H1 (cell line): ENCODE measurements around the gene LPP. TPM values are rescaled to one million over a fixed set of nuclear protein-coding genes. Genes with fewer than 3 reads are reported as not detected.

ENCODE experiments used
- CTCF ChIA-PET: fragments of 300-600 bp; sonication (Branson Sonifier 250); formaldehyde crosslinking; loops from one replicate; lab custom pipeline; 2021; ENCODE audit not compliant: partially characterized antibody; lab: Charles Lee
- POLR2A ChIA-PET: fragments of 300-600 bp; sonication (Branson Sonifier 250); formaldehyde crosslinking; loops from one replicate; lab custom pipeline; 2021; ENCODE audit warnings: inconsistent platforms; ENCODE audit not compliant: partially characterized antibody; lab: Charles Lee
- DNase-seq, 2 experiments: peaks; one replicate each; pipeline versions ENCODE4 v3.0.0 to v3.0.0-alpha.2; 2010 to 2022; ENCODE audit warnings: low spot score in 2 of 2, low read depth in 1 of 2, mixed read lengths in 1 of 2
- FAIRE-seq: peaks from 2 replicates; lab custom pipeline; 2011; peaks lifted over from hg19 to GRCh38; lab: Jason Lieb, UNC
- H2AFZ ChIP-seq: 2 replicates; pipeline ENCODE4 v1.8.1; 2012; ENCODE audit warnings: low read length, inconsistent platforms
- H2AK5ac ChIP-seq: 2 replicates; pipeline ENCODE4 v1.6.1; 2013; ENCODE audit warnings: low read depth, low read length
- H2BK120ac ChIP-seq: replicated peaks from 2 replicates; pipeline ENCODE3; 2013; ENCODE audit warnings: low read depth, low read length, inconsistent platforms
- H2BK12ac ChIP-seq: 2 replicates; pipeline ENCODE4 v1.6.1; 2013; ENCODE audit warnings: low read depth, low read length
- H2BK15ac ChIP-seq: 2 replicates; pipeline ENCODE4 v1.6.1; 2013; ENCODE audit warnings: low read length
- H2BK20ac ChIP-seq: 2 replicates; pipeline ENCODE4 v1.6.1; 2013; ENCODE audit warnings: low read length
- H2BK5ac ChIP-seq: 2 replicates; pipeline ENCODE4 v1.6.1; 2013; ENCODE audit warnings: low read depth, low read length
- H3K14ac ChIP-seq: 2 replicates; pipeline ENCODE4 v1.6.1; 2013; ENCODE audit warnings: inconsistent platforms; ENCODE audit not compliant: insufficient read length
- H3K18ac ChIP-seq: 2 replicates; pipeline ENCODE4 v1.6.1; 2013; ENCODE audit warnings: low read length; ENCODE audit errors: extremely low read depth
- H3K23ac ChIP-seq: 2 replicates; pipeline ENCODE4 v1.6.1; 2013; ENCODE audit warnings: inconsistent platforms; ENCODE audit not compliant: insufficient read length
- H3K23me2 ChIP-seq: 2 replicates; pipeline ENCODE4 v1.6.1; 2013; ENCODE audit warnings: low read depth, low read length
- H3K27ac ChIP-seq: 2 replicates; pipeline ENCODE4 v1.6.1; 2011; ENCODE audit warnings: low read depth, low read length, inconsistent platforms
- H3K27me3 ChIP-seq, 4 experiments: replicated peaks in 1 of 4; 1 replicate in 1 of 4; 2 replicates in 3 of 4; pipeline versions ENCODE4 v1.6.1 to v1.8.1; 2011 to 2013; ENCODE audit warnings: low read length in 3 of 4, mild to moderate bottlenecking in 3 of 4, inconsistent platforms in 2 of 4, mixed read lengths in 2 of 4, moderate library complexity in 1 of 4; ENCODE audit not compliant: control insufficient read depth in 3 of 4, insufficient read depth in 3 of 4; ENCODE audit errors: extremely low read depth in 1 of 4
- H3K36me3 ChIP-seq, 4 experiments: 2 replicates each; pipeline versions ENCODE4 v1.6.1 to v1.8.1; 2011 to 2013; ENCODE audit warnings: mild to moderate bottlenecking in 4 of 4, low read length in 3 of 4, moderate library complexity in 2 of 4, control low read depth in 1 of 4, inconsistent platforms in 1 of 4; ENCODE audit not compliant: insufficient read depth in 4 of 4, control insufficient read depth in 2 of 4
- H3K4ac ChIP-seq: replicated peaks from 2 replicates; pipeline ENCODE3; 2013; ENCODE audit warnings: low read length, low read depth, mixed read lengths, inconsistent platforms; ENCODE audit not compliant: insufficient read length
- H3K4me1 ChIP-seq, 4 experiments: replicated peaks in 1 of 4; 1 replicate in 1 of 4; 2 replicates in 3 of 4; pipeline versions ENCODE4 v1.6.1 to v1.8.1; 2011 to 2013; ENCODE audit warnings: low read length in 3 of 4, inconsistent platforms in 2 of 4, mixed read lengths in 1 of 4; ENCODE audit not compliant: insufficient read depth in 4 of 4, control insufficient read depth in 3 of 4
- H3K4me2 ChIP-seq, 2 experiments: 2 replicates each; pipeline versions ENCODE4 v1.6.1 to v1.8.1; 2011 to 2013; ENCODE audit warnings: low read depth in 2 of 2, low read length in 2 of 2, control low read depth in 1 of 2, inconsistent platforms in 1 of 2, mild to moderate bottlenecking in 1 of 2; ENCODE audit not compliant: insufficient read depth in 1 of 2
- H3K4me3 ChIP-seq, 4 experiments: fragments of 200-600, 300-600 bp in 1 of 4; sonication (generic), shearing (Covaris generic), sonication (Bioruptor Twin) in 1 of 4; 2 replicates each; pipeline versions ENCODE4 v1.5.1 to v1.8.1; 2011 to 2016; ENCODE audit warnings: low read length in 4 of 4, low read depth in 3 of 4, control low read depth in 2 of 4, inconsistent platforms in 2 of 4, mild to moderate bottlenecking in 2 of 4, mixed read lengths in 1 of 4, moderate library complexity in 1 of 4; ENCODE audit not compliant: insufficient read depth in 2 of 4; ENCODE audit errors: extremely low read depth in 1 of 4
- H3K56ac ChIP-seq: replicated peaks from 2 replicates; pipeline ENCODE3; 2013; ENCODE audit warnings: low read depth, mild to moderate bottlenecking, mixed read lengths, low read length, inconsistent platforms; ENCODE audit not compliant: insufficient read length
- H3K79me1 ChIP-seq: 2 replicates; pipeline ENCODE4 v1.6.1; 2013; ENCODE audit warnings: low read depth, low read length, control low read depth
- H3K79me2 ChIP-seq, 2 experiments: 2 replicates each; pipeline versions ENCODE4 v1.6.1 to v1.8.1; 2012 to 2013; ENCODE audit warnings: low read length in 2 of 2, mild to moderate bottlenecking in 2 of 2, inconsistent platforms in 1 of 2; ENCODE audit not compliant: insufficient read depth in 2 of 2, control insufficient read depth in 1 of 2
- H3K9ac ChIP-seq, 4 experiments: replicated peaks in 1 of 4; 1 replicate in 1 of 4; 2 replicates in 3 of 4; pipeline versions ENCODE4 v1.6.1 to v1.8.1; 2011 to 2013; ENCODE audit warnings: low read depth in 3 of 4, low read length in 3 of 4, control low read depth in 2 of 4, mild to moderate bottlenecking in 2 of 4, moderate library complexity in 2 of 4, inconsistent platforms in 1 of 4; ENCODE audit errors: extremely low read depth in 1 of 4
- H3K9me3 ChIP-seq, 2 experiments: 2 replicates each; pipeline versions ENCODE4 v1.6.1 to v1.8.1; 2012 to 2013; ENCODE audit warnings: mild to moderate bottlenecking in 2 of 2, moderate library complexity in 2 of 2, control low read depth in 1 of 2, inconsistent platforms in 1 of 2, low read depth in 1 of 2, low read length in 1 of 2, mixed read lengths in 1 of 2; ENCODE audit not compliant: insufficient read depth in 2 of 2
- H4K20me1 ChIP-seq, 2 experiments: replicated peaks in 1 of 2; 2 replicates each; pipeline versions ENCODE3 to v1.8.1; 2011 to 2013; ENCODE audit warnings: inconsistent platforms in 2 of 2, low read length in 2 of 2, mild to moderate bottlenecking in 1 of 2; ENCODE audit not compliant: insufficient read depth in 2 of 2, control insufficient read depth in 1 of 2
- H4K5ac ChIP-seq: 2 replicates; pipeline ENCODE4 v1.6.1; 2013; ENCODE audit warnings: low read length, low read depth, mixed read lengths, inconsistent platforms; ENCODE audit not compliant: insufficient read length
- H4K8ac ChIP-seq: 2 replicates; pipeline ENCODE4 v1.8.0; 2013; ENCODE audit warnings: mild to moderate bottlenecking, moderate library complexity, low read length, inconsistent platforms; ENCODE audit not compliant: insufficient read depth; ENCODE audit errors: extremely low read depth
- H4K91ac ChIP-seq: replicated peaks from 2 replicates; pipeline ENCODE3; 2013; ENCODE audit warnings: low read length, mixed read lengths, inconsistent platforms; ENCODE audit not compliant: insufficient read length
- KDM4A ChIP-seq: IDR thresholded peaks from one replicate; pipeline ENCODE4 v1.7.1; 2012; ENCODE audit warnings: low read depth, mild to moderate bottlenecking, moderate library complexity, low read length, inconsistent platforms; ENCODE audit not compliant: severe bottlenecking
- SAP30 ChIP-seq: fragments of 300-600 bp; sonication (generic); IDR thresholded peaks from 2 replicates; pipeline ENCODE4 v1.7.1; 2012; ENCODE audit warnings: low read length, moderate library complexity, mild to moderate bottlenecking, inconsistent platforms; ENCODE audit not compliant: insufficient read depth, insufficient replicate concordance
- SUZ12 ChIP-seq: fragments of 200-600 bp; sonication (generic); IDR thresholded peaks from 2 replicates; pipeline ENCODE4 v1.6.1; 2012; ENCODE audit warnings: mild to moderate bottlenecking, inconsistent platforms, low read length, moderate library complexity, mixed read lengths
- TEAD4 ChIP-seq: IDR thresholded peaks from 2 replicates; pipeline ENCODE4 v1.6.1; 2012; ENCODE audit warnings: low read depth, low read length, inconsistent platforms, mixed read lengths
- WGBS, 2 experiments: shearing (Covaris generic) in 1 of 2; methylation state at CpG; one replicate each; pipeline versions ENCODE4 v1.1.6 to v1.1.7; 2013 to 2015; ENCODE audit warnings: low lambda C conversion rate in 2 of 2, mixed read lengths in 2 of 2, inconsistent platforms in 1 of 2, low coverage in 1 of 2, missing lambda C conversion rate in 1 of 2; ENCODE audit not compliant: insufficient replicate concordance in 2 of 2, insufficient coverage in 1 of 2, insufficient read length in 1 of 2; ENCODE audit errors: extremely low coverage in 1 of 2, missing lambda C conversion rate in 1 of 2; 5-methylcytosine and 5-hydroxymethylcytosine counted together
- polyA plus RNA-seq, 7 experiments: library from polyadenylated mRNA; depleted of rRNA in 3 of 7; stranded (reverse) in 5 of 7; unstranded in 2 of 7; fragments of >200 nt in 5 of 7; fragments of 200-250 nt in 2 of 7; gene quantifications; 1 replicate in 5 of 7; 2 replicates in 1 of 7; 4 replicates in 1 of 7; pipeline versions ENCODE4 v1.2.1 to v1.2.3, GENCODE V29; 2011 to 2013; ENCODE audit warnings: missing spikeins in 2 of 7, mixed read lengths in 2 of 7
- total RNA-seq: library from RNA; stranded (reverse); fragmentation: NEBNext Ultra II Directional; extraction: Animal tissue kit (Norgen Biotek cat#: 25700); gene quantifications from 2 replicates; pipeline ENCODE4 v1.2.1, GENCODE V29; 2021

LPP gene
- total and polyA plus RNA-seq, 2 of the 8 experiments (the other 6 are each of a cell fraction or from before 2014, with no cell fraction given), result 10.0 to 53.3 TPM

GRCh38 chr3:188760408-188760807 is 606.5 kb downstream of the LPP start:
- Histone ChIP-seq H3K14ac (no peak overlapping the region), H2BK5ac (no peak overlapping the region), H4K91ac (no peak overlapping the region), H3K23ac (no peak overlapping the region), H2AFZ (no peak overlapping the region), H2BK20ac (no peak overlapping the region), H3K18ac (no peak overlapping the region), H4K8ac (no peak overlapping the region), H3K9ac (no peak overlapping the region), H3K27me3 (no peaks in the 10 kb centered on the region), H3K56ac (no peak overlapping the region), H3K79me1 (no peaks in the 10 kb centered on the region), H3K4ac (no peak overlapping the region), H3K27ac (no peak overlapping the region), H2AK5ac (no peak overlapping the region), H3K4me2 (no peak overlapping the region), H4K20me1 (no peaks in the 10 kb centered on the region), H3K9me3 (no peaks in the 10 kb centered on the region), H3K23me2 (no peaks in the 10 kb centered on the region), H2BK120ac (no peak overlapping the region), H2BK12ac (no peak overlapping the region), H3K4me3 (no peak overlapping the region), H3K36me3 (no peaks in the 10 kb centered on the region), H4K5ac (no peak overlapping the region), H3K4me1 (no peaks in the 10 kb centered on the region), H3K79me2 (no peaks in the 10 kb centered on the region), H2BK15ac (no peak overlapping the region)
- no peak for FAIRE-seq
- DNase-seq, result no peak
- CTCF ChIA-PET, result interaction anchor here (1.1 to 1.8 kb wide), 2 partner anchors 11 to 32 kb away, joined by 3 to 6 read pairs; no protein-coding TSS in a partner anchor
- TF ChIP-seq SUZ12 (no peak), SAP30 (no peak), KDM4A (no peak), TEAD4 (no peak)
- WGBS, 2 experiments, result 87% methylated on average over 3 of the region's 3 CpGs; no CpG with 5 or more reads in 1 of the 2 experiments
- POLR2A ChIA-PET, result interaction anchor here (0.6 kb wide), 1 partner anchor 52 kb away, joined by 4 read pairs; no protein-coding TSS in a partner anchor
